GM10248 (cell line): ENCODE results near the gene SFI1.

Source experiments
- CTCF ChIA-PET: fragments of 300-600 bp; sonication (Branson Sonifier 250); formaldehyde crosslinking; extraction: SDS; loops from one replicate; lab custom pipeline; 2021; ENCODE audit warnings: antibody characterized with exemption; lab: Yijun Ruan, JAX
- POLR2A ChIA-PET: fragments of 350-650 bp; sonication (Branson Sonifier 250); formaldehyde crosslinking; extraction: SDS; loops from one replicate; lab custom pipeline; 2020; ENCODE audit warnings: antibody characterized with exemption; lab: Yijun Ruan, JAX
- DNase-seq: peaks from one replicate; pipeline ENCODE4 v3.0.0; 2012; ENCODE audit errors: extremely low spot score
- TF ChIP-seq, protein P1 (sequence below): IDR thresholded peaks from 2 replicates; pipeline ENCODE4 v1.5.1; 2012; ENCODE audit warnings: mild to moderate bottlenecking, low read depth; ENCODE audit errors: extremely low read depth, missing control alignments, control extremely low read depth

SFI1 gene

DNA sequence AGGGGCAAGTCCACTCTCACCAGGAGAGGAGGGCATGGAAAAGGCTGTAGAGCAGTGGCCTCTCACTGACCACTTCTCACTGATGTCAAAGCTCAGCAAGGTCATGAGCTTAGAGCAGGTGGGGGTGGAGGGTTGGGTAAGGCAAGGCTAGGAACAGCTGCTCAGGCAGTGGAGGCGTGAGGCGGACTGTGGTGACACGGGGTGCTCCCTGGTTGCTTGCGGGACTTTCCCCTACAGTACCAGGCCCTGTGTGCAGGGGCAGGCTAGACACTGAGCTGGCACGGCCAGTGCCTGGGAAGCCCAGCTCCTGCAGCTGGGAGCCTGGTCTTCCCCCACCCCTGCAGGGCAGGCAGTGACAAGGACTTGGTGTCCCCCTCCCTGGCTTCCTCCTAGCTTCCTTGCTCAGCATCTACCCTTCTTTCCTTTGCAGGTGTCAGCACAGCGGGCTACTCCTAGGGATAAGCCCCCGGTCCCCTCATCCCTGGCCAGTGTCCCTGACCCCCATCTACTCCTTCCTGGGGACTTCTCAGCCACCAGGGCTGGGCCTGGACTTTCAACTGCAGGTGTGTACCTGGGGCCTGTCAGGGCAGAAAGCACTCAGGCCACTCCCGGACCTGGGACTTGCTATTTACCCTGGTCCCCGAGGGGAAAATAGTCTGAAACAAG lies 120.1 kb downstream of the SFI1 start:
- peak; percentile 75 for DNase-seq
- TF ChIP-seq, protein P1, sequence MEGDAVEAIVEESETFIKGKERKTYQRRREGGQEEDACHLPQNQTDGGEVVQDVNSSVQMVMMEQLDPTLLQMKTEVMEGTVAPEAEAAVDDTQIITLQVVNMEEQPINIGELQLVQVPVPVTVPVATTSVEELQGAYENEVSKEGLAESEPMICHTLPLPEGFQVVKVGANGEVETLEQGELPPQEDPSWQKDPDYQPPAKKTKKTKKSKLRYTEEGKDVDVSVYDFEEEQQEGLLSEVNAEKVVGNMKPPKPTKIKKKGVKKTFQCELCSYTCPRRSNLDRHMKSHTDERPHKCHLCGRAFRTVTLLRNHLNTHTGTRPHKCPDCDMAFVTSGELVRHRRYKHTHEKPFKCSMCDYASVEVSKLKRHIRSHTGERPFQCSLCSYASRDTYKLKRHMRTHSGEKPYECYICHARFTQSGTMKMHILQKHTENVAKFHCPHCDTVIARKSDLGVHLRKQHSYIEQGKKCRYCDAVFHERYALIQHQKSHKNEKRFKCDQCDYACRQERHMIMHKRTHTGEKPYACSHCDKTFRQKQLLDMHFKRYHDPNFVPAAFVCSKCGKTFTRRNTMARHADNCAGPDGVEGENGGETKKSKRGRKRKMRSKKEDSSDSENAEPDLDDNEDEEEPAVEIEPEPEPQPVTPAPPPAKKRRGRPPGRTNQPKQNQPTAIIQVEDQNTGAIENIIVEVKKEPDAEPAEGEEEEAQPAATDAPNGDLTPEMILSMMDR, result no peak
- POLR2A ChIA-PET, result interaction anchor here (0.6 to 1.2 kb wide), 2 partner anchors 13 to 68 kb away, joined by 3 read pairs; no protein-coding TSS in a partner anchor
- CTCF ChIA-PET, result interaction anchor here (0.9 to 1.5 kb wide), 4 partner anchors 18 to 165 kb away, joined by 3 to 6 read pairs (median 4); no protein-coding TSS in a partner anchor

GRCh38 chr22:31618057-31618456 lies 121.7 kb downstream of the SFI1 start:
- TF ChIP-seq, protein P1, result no peak
- no peak for DNase-seq
- POLR2A ChIA-PET, result interaction anchor here (0.6 kb wide), 1 partner anchor 328 kb away, joined by 3 read pairs; no protein-coding TSS in a partner anchor
- CTCF ChIA-PET, result interaction anchor here (1.6 to 1.9 kb wide), 2 partner anchors 12 to 16 kb away, joined by 4 to 7 read pairs; no protein-coding TSS in a partner anchor

- TF ChIP-seq, protein P1, result no peak
- ChIA-PET POLR2A (no interaction called here), CTCF (interaction anchor here (1.6 to 1.9 kb wide), 2 partner anchors 11 to 15 kb away, joined by 4 to 7 read pairs; no protein-coding TSS in a partner anchor)
- DNase-seq, result no peak
Observed at GRCh38 chr22:31618471-31619176, 122.3 kb downstream of the SFI1 start.

- CTCF ChIA-PET, result interaction anchor here (0.8 to 1.9 kb wide), 4 partner anchors 10 to 171 kb away, joined by 4 to 7 read pairs (median 5); no protein-coding TSS in a partner anchor
- TF ChIP-seq, protein P1, result no peak
- POLR2A ChIA-PET, result no interaction called here
- DNase-seq, result no peak
Observed at GRCh38 chr22:31619611-31620300, 123.4 kb downstream of the SFI1 start.

DNA sequence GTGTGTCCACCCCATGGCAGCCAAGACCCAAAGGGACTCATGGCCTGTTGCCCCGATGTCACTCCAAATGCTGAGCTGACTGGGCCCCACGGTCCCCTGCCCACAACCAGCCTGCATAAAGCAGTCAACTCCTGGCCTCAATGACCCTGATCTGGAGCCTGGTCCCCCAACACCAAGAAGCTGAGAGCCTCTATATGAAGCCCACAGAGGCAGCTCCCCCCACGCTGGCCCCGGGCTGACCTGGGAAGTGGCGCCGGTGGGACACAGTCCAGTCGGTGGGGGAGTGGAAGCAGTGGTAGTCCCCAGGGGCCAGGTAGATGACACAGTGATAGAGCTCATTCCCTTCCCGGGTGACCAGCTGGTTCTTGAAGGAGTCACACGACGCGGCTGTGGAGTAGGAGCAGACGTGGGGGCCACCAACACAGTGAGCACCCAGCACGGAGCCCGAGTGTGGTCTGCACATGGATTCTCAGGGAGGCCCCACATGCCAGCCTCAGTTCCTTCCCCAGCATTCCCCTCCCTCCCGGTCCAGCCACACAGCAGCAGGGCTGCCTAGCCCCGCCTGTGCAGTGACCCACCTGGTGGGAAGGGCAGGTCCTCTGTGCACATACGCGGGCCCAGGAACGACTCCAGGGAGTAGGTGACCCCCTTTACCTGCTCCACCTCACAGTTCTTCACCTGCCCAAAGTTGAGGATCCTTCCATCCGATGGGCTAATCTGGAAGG lies 124.6 kb downstream of the SFI1 start:
- DNase-seq, result no peak
- ChIA-PET CTCF (interaction anchor here (0.8 to 1.8 kb wide), 2 partner anchors 10 to 172 kb away, joined by 4 to 6 read pairs; no protein-coding TSS in a partner anchor), POLR2A (no interaction called here)
- TF ChIP-seq, protein P1, result no peak
